HL-60/S4 treated with retinoic acid at 250 ng/mL for 4 days and 3 days (cell line): ENCODE measurements around the gene CNIH4.
"Not testable (repeated sequence)": the region's sequence is repeated elsewhere in the genome, so short reads cannot be mapped to it uniquely, and the experiment has no call there.

Experiments used
- in situ Hi-C: fragments of 300-500 bp; cut with MboI; formaldehyde crosslinking; loops from 2 replicates; pipeline ENCODE4 v1.7.0; 2022; ENCODE audit warnings: low sequenced_read_pairs

Gene CNIH4

DNA sequence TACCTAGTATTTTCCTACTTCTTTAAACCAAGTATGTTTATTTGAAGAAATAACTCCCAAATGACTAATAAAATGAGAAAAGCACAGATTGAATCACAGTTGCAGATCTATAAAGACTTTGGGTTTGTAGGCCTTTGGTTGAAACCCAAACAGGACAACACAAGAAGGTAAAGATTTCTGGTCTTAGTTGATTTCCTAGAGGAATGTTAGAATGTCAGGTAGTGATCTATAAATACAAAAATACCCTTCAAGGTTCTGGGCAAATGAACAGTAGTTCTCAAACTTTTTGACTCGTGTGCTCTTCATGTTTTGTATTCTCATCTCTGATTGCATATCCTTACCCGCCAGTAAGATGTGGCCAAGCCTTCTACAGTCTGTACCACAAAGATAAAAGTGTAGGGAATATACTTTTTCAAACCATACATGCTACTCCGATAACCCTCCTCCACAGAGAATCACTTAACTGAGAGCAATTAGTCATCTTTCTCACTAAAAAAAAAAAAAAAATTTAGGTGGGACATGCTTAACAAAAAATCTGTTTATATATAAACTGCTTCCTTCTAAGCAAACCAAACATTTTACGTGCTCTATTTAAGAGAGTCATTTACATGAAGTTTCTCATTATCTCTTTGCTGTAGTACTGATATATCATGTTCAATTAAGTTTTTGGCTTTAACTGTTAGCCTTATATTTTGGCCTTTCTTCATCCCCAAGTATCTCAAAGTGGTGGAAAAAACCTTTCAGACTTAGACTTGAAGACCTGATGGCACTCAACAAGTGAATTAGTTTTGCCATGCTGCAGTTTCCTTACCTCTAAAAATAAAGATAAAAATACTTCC, 36.0 kb downstream of the CNIH4 start:
- in situ Hi-C loops = no loop called here

DNA sequence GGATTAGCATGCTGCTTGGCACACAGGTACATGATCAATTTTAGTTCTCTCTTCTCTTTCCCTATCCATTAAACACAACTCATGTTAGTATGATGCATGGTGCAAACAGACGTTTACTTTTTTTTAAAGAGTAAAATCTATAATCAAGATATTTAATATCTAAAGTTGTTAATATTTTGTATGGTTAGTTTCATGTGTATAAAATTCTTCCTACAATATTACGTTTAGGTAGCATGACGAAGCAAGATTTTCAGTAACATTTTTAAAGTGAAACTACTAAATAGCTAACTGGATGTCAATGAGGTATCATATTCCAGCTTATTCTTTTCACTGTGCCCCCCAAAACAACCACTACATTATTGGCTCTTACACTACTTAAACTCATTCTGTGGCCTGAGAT, 36.6 kb downstream of the CNIH4 start:
- in situ Hi-C loops = no loop called here

GRCh38 chr1:224399887-224400286, 43.2 kb downstream of the CNIH4 start:
- in situ Hi-C loops = no loop called here

DNA sequence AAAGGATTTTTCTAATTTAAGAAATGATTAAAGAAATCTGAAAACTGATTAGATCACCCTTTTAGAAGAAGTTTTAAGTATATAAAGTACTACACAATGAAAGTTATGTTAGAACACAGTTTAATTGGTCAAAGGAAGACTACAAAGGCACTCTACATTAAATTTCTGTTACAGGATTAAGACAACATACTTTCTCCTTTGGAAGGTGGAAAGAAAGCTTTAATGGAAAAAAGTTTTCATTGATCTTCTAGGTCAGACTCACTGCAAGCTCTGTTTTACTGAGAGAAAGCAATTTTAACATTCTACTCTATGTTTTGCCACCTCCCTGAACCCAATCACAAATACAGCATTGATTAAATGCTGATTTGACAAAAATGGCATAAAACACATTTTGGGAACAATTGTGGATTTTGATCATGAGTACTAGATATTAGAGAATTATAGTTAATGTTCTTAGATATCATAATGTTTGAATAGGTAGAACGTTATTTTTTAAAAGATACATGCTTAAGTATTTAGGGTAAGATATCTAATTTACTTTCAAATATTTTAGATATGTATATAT, 45.9 kb downstream of the CNIH4 start:
- in situ Hi-C loops = no loop called here

- in situ Hi-C loops = no loop called here
Observed at GRCh38 chr1:224404916-224405603, 48.4 kb downstream of the CNIH4 start.

- in situ Hi-C loops = no loop called here
Observed at GRCh38 chr1:224405604-224405970, 48.9 kb downstream of the CNIH4 start.

DNA sequence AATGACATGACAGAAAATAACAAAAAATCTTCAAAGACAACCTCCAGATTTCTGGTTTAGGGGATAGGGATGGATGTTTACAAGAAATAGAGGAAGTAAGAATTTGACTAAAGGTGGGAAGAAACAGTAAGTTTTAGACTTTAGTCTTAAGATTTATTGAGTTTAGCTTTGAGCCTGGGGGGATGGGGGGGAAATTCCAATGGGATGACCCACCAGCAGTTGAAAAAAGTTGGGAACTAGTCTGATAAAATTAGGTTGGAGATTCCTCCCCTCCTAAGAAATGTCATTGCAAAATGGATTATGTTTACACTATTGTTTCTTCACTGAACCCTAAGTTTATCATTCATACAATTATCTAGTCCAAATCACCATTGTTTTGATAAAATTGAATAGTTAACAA, 49.5 kb downstream of the CNIH4 start:
- in situ Hi-C loops = no loop called here

GRCh38 chr1:224407571-224408293, 51.1 kb downstream of the CNIH4 start:
- in situ Hi-C loops = no loop called here

GRCh38 chr1:224408294-224408590, 51.6 kb downstream of the CNIH4 start:
- in situ Hi-C loops = no loop called here

- in situ Hi-C loops = no loop called here
Observed at GRCh38 chr1:224411766-224412165, 55.1 kb downstream of the CNIH4 start.

- in situ Hi-C loops = no loop called here
Observed at GRCh38 chr1:224420106-224420505, 63.4 kb downstream of the CNIH4 start.

DNA sequence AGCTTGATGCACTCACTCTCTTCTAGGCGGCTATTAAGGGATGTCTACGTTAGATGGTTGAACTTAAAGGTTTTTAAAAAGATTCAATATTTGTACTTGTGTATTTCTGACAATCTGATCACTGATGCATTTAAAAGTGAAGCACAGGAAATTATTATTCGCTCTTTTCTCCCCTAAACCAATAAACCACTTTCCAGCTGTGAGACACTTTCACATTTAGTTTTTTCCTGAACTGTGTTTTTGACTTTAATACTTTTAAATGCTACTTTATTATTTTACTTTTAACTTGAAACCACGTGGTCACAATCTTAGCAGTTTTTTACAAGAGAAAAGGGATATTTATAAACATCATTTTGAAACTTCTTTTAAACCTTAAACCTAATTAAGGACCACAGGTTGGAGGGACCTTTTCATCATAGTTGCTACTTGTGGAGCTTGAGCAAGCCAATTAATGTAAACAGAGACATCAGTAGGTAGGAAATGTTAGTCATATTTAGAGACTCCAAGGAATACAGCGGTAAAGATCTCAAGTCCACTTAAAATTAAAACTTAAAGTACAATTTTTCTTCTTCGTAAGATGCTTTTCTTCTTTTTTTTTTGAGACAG, 68.7 kb downstream of the CNIH4 start:
- in situ Hi-C loops = no loop called here

- in situ Hi-C loops = not testable (repeated sequence)
Observed at GRCh38 chr1:224426869-224427268, 70.2 kb downstream of the CNIH4 start.

DNA sequence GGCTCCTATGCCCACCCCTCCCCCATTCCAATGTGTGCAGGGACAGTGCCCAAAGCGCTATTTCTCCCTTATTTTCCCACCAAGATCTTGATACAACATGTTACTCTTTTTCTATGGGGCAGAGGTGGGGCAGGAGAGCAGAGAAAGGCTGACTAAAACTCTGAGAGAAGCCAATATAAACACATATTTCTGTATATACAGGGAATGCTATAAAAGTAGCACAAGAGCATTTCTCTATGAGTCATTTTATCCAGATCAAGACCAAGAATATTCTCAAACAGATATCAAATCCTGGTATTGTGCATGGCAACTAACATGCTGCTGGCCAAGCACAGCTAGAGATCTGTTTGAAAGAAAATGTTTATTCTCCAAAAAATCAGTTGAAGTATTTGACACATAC, 70.7 kb downstream of the CNIH4 start:
- in situ Hi-C loops = no loop called here

DNA sequence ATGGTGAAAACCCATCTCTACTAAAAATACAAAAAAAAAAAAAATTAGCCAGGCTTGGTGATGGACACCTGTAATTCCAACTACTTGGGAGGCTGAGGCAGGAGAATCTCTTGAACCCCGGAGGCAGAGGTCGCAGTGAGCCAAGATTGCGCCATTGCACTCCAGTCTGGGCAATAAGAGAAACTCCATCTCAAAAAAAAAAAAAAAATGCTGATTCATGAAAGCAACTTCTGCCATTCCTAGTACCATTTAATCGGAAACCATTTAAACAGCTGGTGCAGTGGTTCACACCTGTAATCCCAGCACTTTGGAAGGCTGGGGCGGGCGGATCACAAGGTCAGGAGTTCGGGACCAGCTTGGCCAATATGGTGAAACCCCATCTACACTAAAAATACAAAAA, 72.0 kb downstream of the CNIH4 start:
- in situ Hi-C loops = not testable (repeated sequence)
